Hepatocyte (in vitro differentiated cells): ENCODE data around the gene ERBB4. TPM values are rescaled to one million over a fixed set of nuclear protein-coding genes. Genes with fewer than 3 reads are reported as not detected.

ENCODE experiments used
- DNase-seq: peaks from one replicate; pipeline ENCODE4 v3.0.0-alpha.2; 2016; ENCODE audit warnings: low spot score
- H2AFZ ChIP-seq: fragments of 200-600 bp; sonication (generic); 2 replicates; pipeline ENCODE4 v1.6.0; 2016; ENCODE audit warnings: antibody characterized with exemption, mild to moderate bottlenecking
- H3K27ac ChIP-seq: fragments of 200-600 bp; sonication (generic); 2 replicates; pipeline ENCODE4 v1.5.1; 2016; ENCODE audit warnings: mild to moderate bottlenecking
- H3K27me3 ChIP-seq: fragments of 200-600 bp; sonication (generic); 2 replicates; pipeline ENCODE4 v1.6.1; 2016
- H3K36me3 ChIP-seq: fragments of 200-600 bp; sonication (generic); replicated peaks from 2 replicates; pipeline ENCODE4 v1.5.1; 2016; ENCODE audit warnings: low read depth; ENCODE audit not compliant: insufficient read depth
- H3K4me1 ChIP-seq: fragments of 200-600 bp; sonication (generic); 2 replicates; pipeline ENCODE4 v1.5.1; 2016; ENCODE audit warnings: mild to moderate bottlenecking, moderate library complexity; ENCODE audit not compliant: insufficient read depth
- H3K4me2 ChIP-seq: fragments of 200-600 bp; sonication (generic); 2 replicates; pipeline ENCODE4 v1.6.0; 2016
- H3K4me3 ChIP-seq: fragments of 200-600 bp; sonication (generic); 2 replicates; pipeline ENCODE4 v1.5.1; 2016; ENCODE audit warnings: mild to moderate bottlenecking
- H3K79me2 ChIP-seq: fragments of 200-600 bp; sonication (generic); 2 replicates; pipeline ENCODE4 v1.6.0; 2017; ENCODE audit warnings: mild to moderate bottlenecking
- H3K9me2 ChIP-seq: fragments of 200-600 bp; sonication (generic); replicated peaks from 2 replicates; pipeline ENCODE4 v1.6.0; 2017; ENCODE audit warnings: mild to moderate bottlenecking; ENCODE audit not compliant: insufficient read depth
- H3K9me3 ChIP-seq: fragments of 200-600 bp; sonication (generic); 2 replicates; pipeline ENCODE4 v1.5.1; 2016; ENCODE audit warnings: low read depth, mild to moderate bottlenecking
- H4K20me1 ChIP-seq: fragments of 200-600 bp; sonication (generic); 2 replicates; pipeline ENCODE4 v1.6.0; 2016; ENCODE audit warnings: mild to moderate bottlenecking; ENCODE audit not compliant: insufficient read depth, poor library complexity, severe bottlenecking
- EZH2 ChIP-seq: fragments of 200-600 bp; sonication (generic); IDR thresholded peaks from 2 replicates; pipeline ENCODE4 v1.6.1; 2016; ENCODE audit warnings: antibody characterized with exemption, mild to moderate bottlenecking, borderline replicate concordance
- EZH2phosphoT487 ChIP-seq: fragments of 200-600 bp; sonication (generic); IDR thresholded peaks from one replicate; pipeline ENCODE4 v1.6.1; 2018; ENCODE audit warnings: antibody characterized with exemption, mild to moderate bottlenecking, low read depth, moderate library complexity; ENCODE audit not compliant: unreplicated experiment, severe bottlenecking
- WGBS: methylation state at CpG from one replicate; pipeline ENCODE4 v1.1.6; 2016; ENCODE audit warnings: low lambda C conversion rate; ENCODE audit errors: missing lambda C conversion rate; 5-methylcytosine and 5-hydroxymethylcytosine counted together
- polyA plus RNA-seq: library from polyadenylated mRNA; unstranded; fragments of >200 nt; fragmentation: Nextera tagmentation; extraction: Ambion mirVana; gene quantifications from 2 replicates; pipeline ENCODE4 v1.2.1, GENCODE V29; 2016
- total RNA-seq: library from RNA; depleted of rRNA; stranded (reverse); fragments of >200 nt; gene quantifications from 2 replicates; pipeline ENCODE4 v1.2.3, GENCODE V29; 2014
- TF ChIP-seq, protein P1 (sequence below): fragments of 200-600 bp; sonication (generic); IDR thresholded peaks from 2 replicates; pipeline ENCODE4 v1.5.1; 2016; ENCODE audit warnings: antibody characterized with exemption, mild to moderate bottlenecking; ENCODE audit not compliant: poor library complexity

ERBB4 gene
- total and polyA plus RNA-seq, 2 experiments from 2014 or later = 3.4 to 3.9 TPM

DNA sequence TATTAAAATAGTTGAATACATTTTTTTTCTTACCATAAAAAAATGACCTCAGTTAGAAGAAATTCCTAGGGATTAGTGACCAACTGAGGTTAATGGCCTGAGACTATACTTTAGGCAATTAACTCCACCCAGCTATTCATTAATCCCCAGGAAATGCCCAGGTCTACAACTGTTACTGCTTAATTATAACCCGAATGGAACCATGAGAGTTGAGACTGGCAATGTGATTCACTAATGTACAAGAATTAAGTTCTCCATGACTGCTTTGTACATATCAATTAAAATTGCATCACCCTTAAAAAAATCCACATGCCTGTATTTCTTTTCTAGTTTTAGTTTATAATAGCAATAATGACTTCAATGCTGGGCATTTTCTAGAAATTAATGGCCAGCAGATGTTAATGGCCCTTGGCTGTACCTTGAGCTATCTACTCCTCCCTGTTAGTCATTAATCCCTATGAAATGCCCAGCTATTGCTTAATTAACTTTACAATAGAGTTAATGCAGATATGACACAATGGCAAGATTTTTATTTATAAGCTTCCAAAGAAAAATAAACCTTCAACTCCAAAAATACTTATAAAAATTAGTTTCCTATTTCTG, 44.1 kb downstream of the ERBB4 start:
- Histone ChIP-seq H4K20me1 (no peaks in the 10 kb centered on the region), H3K27ac (no peak overlapping the region), H2AFZ (no peak overlapping the region), H3K27me3 (no peaks in the 10 kb centered on the region), H3K79me2 (no peaks in the 10 kb centered on the region), H3K4me3 (no peak overlapping the region), H3K4me1 (no peaks in the 10 kb centered on the region), H3K4me2 (no peak overlapping the region), H3K9me3 (no peaks in the 10 kb centered on the region), H3K9me2 (no peaks in the 10 kb centered on the region), H3K36me3 (no peaks in the 10 kb centered on the region)
- 64% methylated on average over 1 of the region's 1 CpG for WGBS
- no peak for TF ChIP-seq EZH2phosphoT487
- TF ChIP-seq, protein P1, sequence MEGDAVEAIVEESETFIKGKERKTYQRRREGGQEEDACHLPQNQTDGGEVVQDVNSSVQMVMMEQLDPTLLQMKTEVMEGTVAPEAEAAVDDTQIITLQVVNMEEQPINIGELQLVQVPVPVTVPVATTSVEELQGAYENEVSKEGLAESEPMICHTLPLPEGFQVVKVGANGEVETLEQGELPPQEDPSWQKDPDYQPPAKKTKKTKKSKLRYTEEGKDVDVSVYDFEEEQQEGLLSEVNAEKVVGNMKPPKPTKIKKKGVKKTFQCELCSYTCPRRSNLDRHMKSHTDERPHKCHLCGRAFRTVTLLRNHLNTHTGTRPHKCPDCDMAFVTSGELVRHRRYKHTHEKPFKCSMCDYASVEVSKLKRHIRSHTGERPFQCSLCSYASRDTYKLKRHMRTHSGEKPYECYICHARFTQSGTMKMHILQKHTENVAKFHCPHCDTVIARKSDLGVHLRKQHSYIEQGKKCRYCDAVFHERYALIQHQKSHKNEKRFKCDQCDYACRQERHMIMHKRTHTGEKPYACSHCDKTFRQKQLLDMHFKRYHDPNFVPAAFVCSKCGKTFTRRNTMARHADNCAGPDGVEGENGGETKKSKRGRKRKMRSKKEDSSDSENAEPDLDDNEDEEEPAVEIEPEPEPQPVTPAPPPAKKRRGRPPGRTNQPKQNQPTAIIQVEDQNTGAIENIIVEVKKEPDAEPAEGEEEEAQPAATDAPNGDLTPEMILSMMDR = no peak
- no peak for TF ChIP-seq EZH2
- no peak for DNase-seq

DNA sequence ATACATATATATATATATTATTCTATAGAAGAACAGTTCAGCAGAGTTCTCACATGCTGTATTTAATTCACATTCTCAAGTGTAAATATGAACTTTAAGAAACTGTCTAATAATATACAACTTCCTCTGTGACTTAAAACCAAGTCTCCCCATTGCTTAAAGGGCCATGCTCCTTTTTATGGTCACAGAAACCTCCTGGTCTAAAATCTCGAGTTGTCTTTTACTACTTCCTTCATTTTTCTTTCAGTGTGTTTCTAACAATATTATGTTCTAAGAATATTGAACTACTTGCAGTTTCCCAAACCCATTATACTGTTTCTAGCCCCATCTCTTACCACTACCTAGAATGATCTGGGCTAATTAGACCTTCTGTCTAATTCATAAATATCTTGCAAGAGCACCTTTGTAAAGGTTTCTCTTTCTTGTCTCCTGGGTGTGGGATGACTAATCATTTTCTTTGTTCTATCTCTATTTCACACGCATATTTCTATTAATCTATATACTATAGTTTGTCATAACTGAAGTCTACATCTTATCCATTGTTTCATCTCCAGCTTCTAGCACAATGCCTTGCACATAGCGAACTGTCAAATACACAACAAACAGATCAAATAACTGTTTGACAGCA, 48.8 kb downstream of the ERBB4 start:
- Histone ChIP-seq H4K20me1 (no peaks in the 10 kb centered on the region), H3K9me2 (no peaks in the 10 kb centered on the region), H3K9me3 (no peaks in the 10 kb centered on the region), H2AFZ (no peak overlapping the region), H3K27me3 (no peaks in the 10 kb centered on the region), H3K79me2 (no peaks in the 10 kb centered on the region), H3K4me2 (no peak overlapping the region), H3K27ac (no peak overlapping the region), H3K4me3 (no peak overlapping the region), H3K36me3 (no peaks in the 10 kb centered on the region), H3K4me1 (no peaks in the 10 kb centered on the region)
- WGBS = 88% methylated on average over 3 of the region's 3 CpGs
- no peak for DNase-seq
- TF ChIP-seq EZH2 (no peak), EZH2phosphoT487 (no peak)
- TF ChIP-seq, protein P1 = no peak

DNA sequence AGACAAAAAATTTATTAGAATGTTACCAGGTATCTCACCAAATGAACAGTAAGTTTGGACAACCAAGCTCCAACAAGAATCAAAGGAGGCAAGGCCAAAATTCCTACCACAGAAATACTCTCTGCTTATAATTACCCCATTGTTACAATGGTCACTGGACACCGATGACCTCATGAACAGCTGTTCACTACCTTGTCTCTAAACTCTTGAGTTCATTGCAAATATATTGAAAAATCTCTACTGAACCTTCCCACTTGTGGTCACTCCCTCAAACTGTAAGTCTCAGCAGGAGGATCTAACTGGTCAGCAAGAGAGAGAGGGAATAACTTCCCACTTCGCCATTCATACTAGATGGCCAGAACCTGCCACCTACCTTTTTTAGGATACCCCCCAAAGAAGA, 50.0 kb downstream of the ERBB4 start:
- Histone ChIP-seq H3K4me2 (no peak overlapping the region), H2AFZ (no peak overlapping the region), H3K27ac (no peak overlapping the region), H3K9me3 (no peaks in the 10 kb centered on the region), H3K36me3 (no peaks in the 10 kb centered on the region), H3K79me2 (no peaks in the 10 kb centered on the region), H3K4me1 (no peaks in the 10 kb centered on the region), H3K4me3 (no peak overlapping the region), H3K9me2 (no peaks in the 10 kb centered on the region), H4K20me1 (no peaks in the 10 kb centered on the region), H3K27me3 (no peaks in the 10 kb centered on the region)
- DNase-seq = no peak
- 95% methylated on average over 2 of the region's 2 CpGs for WGBS
- TF ChIP-seq EZH2 = no peak

DNA sequence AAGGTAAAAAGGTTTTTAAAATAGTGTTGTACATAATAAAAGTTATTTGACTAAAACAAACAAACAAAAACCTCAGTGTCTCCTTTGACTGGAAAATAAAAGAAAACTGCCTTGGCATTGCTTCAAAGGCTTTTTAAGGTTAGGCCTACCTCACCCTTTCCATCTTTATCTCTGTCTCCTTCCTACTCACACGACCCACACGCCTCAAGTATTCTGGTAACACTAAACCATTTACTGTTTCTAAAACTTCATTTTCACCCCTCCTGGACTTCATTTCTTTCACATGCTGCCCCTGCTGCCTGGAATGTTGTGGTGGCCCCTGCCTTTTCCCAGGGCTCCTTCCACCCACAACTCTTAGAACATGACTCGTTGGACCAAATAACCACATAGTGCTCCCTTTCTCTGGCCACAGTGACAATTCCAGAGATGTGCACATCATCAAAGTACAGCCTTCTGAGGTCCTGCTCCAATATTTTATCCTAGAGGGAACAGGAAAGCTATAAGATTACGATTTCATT, 54.0 kb downstream of the ERBB4 start:
- no peak overlapping the region for H2AFZ ChIP-seq
- no peak overlapping the region for H3K4me2 ChIP-seq
- H3K4me1 ChIP-seq = no peaks in the 10 kb centered on the region
- H3K9me2 ChIP-seq = no peaks in the 10 kb centered on the region
- no peaks in the 10 kb centered on the region for H3K9me3 ChIP-seq
- no peaks in the 10 kb centered on the region for H3K36me3 ChIP-seq
- no peak overlapping the region for H3K4me3 ChIP-seq
- H3K79me2 ChIP-seq = no peaks in the 10 kb centered on the region
- no peaks in the 10 kb centered on the region for H3K27me3 ChIP-seq
- no peak for DNase-seq
- 76% methylated on average over 4 of the region's 4 CpGs for WGBS
- H4K20me1 ChIP-seq = no peaks in the 10 kb centered on the region
- no peak overlapping the region for H3K27ac ChIP-seq
- TF ChIP-seq EZH2phosphoT487 (no peak), EZH2 (no peak)
- TF ChIP-seq, protein P1 = no peak
